B cell (primary cell): ENCODE results near the gene INSIG1. TPM values are rescaled to one million over a fixed set of nuclear protein-coding genes. Genes with fewer than 3 reads are reported as not detected.

Source experiments
- ATAC-seq: fragments of 200-7000 bp; cut with Tn5 transposase; one replicate; pipeline ENCODE4 v1.10.0; 2021; ENCODE audit warnings: low read depth, mild to moderate bottlenecking, moderate number of reproducible peaks, moderate library complexity
- CTCF ChIA-PET: fragments of 350-600 bp; sonication (Branson Sonifier 250); formaldehyde crosslinking; loops from one replicate; lab custom pipeline; 2021; ENCODE audit warnings: antibody characterized with exemption, inconsistent platforms; lab: Charles Lee
- POLR2A ChIA-PET: fragments of 350-600 bp; sonication (Branson Sonifier 250); formaldehyde crosslinking; loops from one replicate; lab custom pipeline; 2021; ENCODE audit warnings: antibody characterized with exemption; lab: Charles Lee
- DNase-seq: peaks from one replicate; pipeline ENCODE4 v3.0.0; 2013
- H2AFZ ChIP-seq: 2 replicates; pipeline ENCODE4 v1.6.1; 2012; ENCODE audit warnings: mild to moderate bottlenecking, low read depth, low read length; ENCODE audit not compliant: insufficient read depth, poor library complexity, severe bottlenecking
- H3K27ac ChIP-seq, 2 donors: 1 replicate in 1 of 2; 2 replicates in 1 of 2; pipeline ENCODE4 v1.5.1; 2012 to 2013; ENCODE audit warnings: low read length in 2 of 2, mild to moderate bottlenecking in 2 of 2, moderate library complexity in 1 of 2
- H3K27me3 ChIP-seq, 4 experiments: fragments of 200-600 bp in 1 of 4; sonication (generic) in 1 of 4; replicated peaks in 1 of 4; 1 replicate in 2 of 4; 2 replicates in 2 of 4; pipeline versions ENCODE4 v1.6.1 to v1.7.0; 2013 to 2016; ENCODE audit warnings: low read length in 3 of 4, mild to moderate bottlenecking in 2 of 4, mixed read lengths in 1 of 4, moderate library complexity in 1 of 4; ENCODE audit not compliant: insufficient read depth in 4 of 4, control insufficient read depth in 3 of 4; ENCODE audit errors: control extremely low read depth in 1 of 4
- H3K36me3 ChIP-seq, 2 experiments: replicated peaks in 1 of 2; 1 replicate in 1 of 2; 2 replicates in 1 of 2; pipeline versions ENCODE4 v1.6.1 to v1.7.1; 2013; ENCODE audit warnings: low read length in 1 of 2; ENCODE audit not compliant: insufficient read depth in 2 of 2, control insufficient read depth in 1 of 2; ENCODE audit errors: control extremely low read depth in 1 of 2, extremely low read depth in 1 of 2
- H3K4me1 ChIP-seq, 2 donors: fragments of 200-600 bp in 1 of 2; sonication (generic) in 1 of 2; 1 replicate in 1 of 2; 2 replicates in 1 of 2; pipeline versions ENCODE4 v1.5.1 to v1.6.1; 2013 to 2017; ENCODE audit warnings: low read length in 2 of 2; ENCODE audit not compliant: control insufficient read depth in 2 of 2, insufficient read depth in 2 of 2
- H3K4me2 ChIP-seq: replicated peaks from 2 replicates; pipeline ENCODE3; 2012; ENCODE audit warnings: mild to moderate bottlenecking, low read depth, low read length; ENCODE audit not compliant: poor library complexity, severe bottlenecking
- H3K4me3 ChIP-seq, 5 experiments: fragments of 200-600 bp in 1 of 5; sonication (generic) in 1 of 5; 1 replicate in 3 of 5; 2 replicates in 2 of 5; pipeline versions ENCODE4 v1.5.1 to v1.7.0; 2011 to 2016; ENCODE audit warnings: low read length in 4 of 5, mild to moderate bottlenecking in 4 of 5, low read depth in 2 of 5, control low read depth in 1 of 5, moderate library complexity in 1 of 5; ENCODE audit not compliant: insufficient read depth in 1 of 5; ENCODE audit errors: control extremely low read depth in 1 of 5, extremely low read depth in 1 of 5
- H3K79me2 ChIP-seq: fragments of 200-600 bp; sonication (generic); one replicate; pipeline ENCODE4 v1.6.0; 2016; ENCODE audit warnings: low read length; ENCODE audit not compliant: control insufficient read depth, insufficient read depth
- H3K9ac ChIP-seq: fragments of 200-600 bp; sonication (generic); 2 replicates; pipeline ENCODE4 v1.6.1; 2017; ENCODE audit warnings: mild to moderate bottlenecking, low read length, moderate library complexity
- H3K9me3 ChIP-seq, 3 donors: one replicate each; pipeline versions ENCODE4 v1.6.1 to v1.7.1; 2013; ENCODE audit warnings: low read length in 2 of 3; ENCODE audit not compliant: control insufficient read depth in 2 of 3, insufficient read depth in 1 of 3; ENCODE audit errors: control extremely low read depth in 1 of 3
- H4K20me1 ChIP-seq: 2 replicates; pipeline ENCODE4 v1.6.0; 2012; ENCODE audit warnings: mild to moderate bottlenecking, low read length; ENCODE audit not compliant: insufficient read depth, control insufficient read depth, poor library complexity, severe bottlenecking
- H3K27ac Mint-ChIP-seq: one replicate; pipeline ENCODE4 v1.8.0; 2021; ENCODE audit warnings: mixed read lengths
- H3K27me3 Mint-ChIP-seq: one replicate; pipeline ENCODE4 v1.8.0; 2021; ENCODE audit warnings: mixed read lengths
- H3K4me1 Mint-ChIP-seq: one replicate; pipeline ENCODE4 v1.8.0; 2021; ENCODE audit warnings: mixed read lengths
- H3K4me3 Mint-ChIP-seq: one replicate; pipeline ENCODE4 v1.8.0; 2021; ENCODE audit warnings: mixed read lengths
- H3K9me3 Mint-ChIP-seq: one replicate; pipeline ENCODE4 v1.8.0; 2022; ENCODE audit warnings: mixed read lengths; ENCODE audit not compliant: insufficient read depth
- CTCF ChIP-seq: fragments of 200-600 bp; IDR thresholded peaks from one replicate; pipeline ENCODE4 v1.8.0; 2022; ENCODE audit warnings: antibody characterized with exemption, mild to moderate bottlenecking
- EZH2 ChIP-seq: IDR thresholded peaks from 2 replicates; pipeline ENCODE4 v1.6.1; 2012; ENCODE audit warnings: borderline replicate concordance, low read depth, mild to moderate bottlenecking, moderate library complexity, low read length; ENCODE audit not compliant: insufficient read depth, poor library complexity, severe bottlenecking
- WGBS: methylation state at CpG from one replicate; pipeline ENCODE4 v1.1.5; 2013; ENCODE audit warnings: missing lambda C conversion rate; ENCODE audit not compliant: insufficient coverage; 5-methylcytosine and 5-hydroxymethylcytosine counted together
- intact Hi-C: fragments of 100-400 bp; cut with micrococcal nuclease; formaldehyde crosslinking; loops from one replicate; pipeline ENCODE4 v1.10.0; 2022
- polyA plus RNA-seq: library from polyadenylated mRNA; depleted of rRNA; stranded (reverse); fragments of >200 nt; gene quantifications from 2 replicates; pipeline ENCODE4 v1.2.3, GENCODE V29; 2012
- total RNA-seq, 2 donors: library from RNA; stranded (reverse); fragments of 120-200 nt in 1 of 2; gene quantifications; 1 replicate in 1 of 2; 2 replicates in 1 of 2; pipeline versions ENCODE4 v1.2.3 to v1.2.4, GENCODE V29; 2013 to 2022

INSIG1 gene
- total and polyA plus RNA-seq, 2 donors (not counting 1 experiment from before 2014, with no cell fraction given): 32.2 to 56.2 TPM

DNA sequence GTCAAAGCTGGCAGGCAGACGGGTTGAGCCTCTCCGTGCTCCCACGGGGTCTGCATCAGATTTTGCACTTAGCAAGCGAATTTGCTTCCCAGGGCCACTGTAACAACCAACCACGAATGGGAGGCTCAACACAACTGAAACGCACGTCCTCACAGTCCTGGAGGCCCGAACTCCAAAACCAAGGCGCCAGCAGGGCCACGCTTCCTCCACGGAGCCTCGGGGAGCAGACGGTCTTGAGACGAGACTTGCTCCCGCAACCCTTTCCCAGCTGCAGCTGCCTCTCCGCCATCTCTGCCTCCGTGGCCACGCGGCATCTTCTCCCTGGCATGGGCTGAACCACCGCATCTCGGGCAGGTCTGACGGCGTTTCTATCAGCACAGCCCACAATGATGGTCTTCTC, 30.2 kb upstream of the INSIG1 start:
- Mint-ChIP-seq H3K4me3 (no peak overlapping the region), H3K9me3 (no peaks in the 10 kb centered on the region), H3K27me3 (peaks cover 6% of the 10 kb centered on the region), H3K4me1 (no peaks in the 10 kb centered on the region), H3K27ac (no peak overlapping the region)
- H4K20me1 ChIP-seq: no peaks in the 10 kb centered on the region
- no peak overlapping the region for H3K27ac ChIP-seq
- no peak overlapping the region for H3K4me2 ChIP-seq
- no peak for ATAC-seq
- H2AFZ ChIP-seq: no peak overlapping the region
- DNase-seq: no peak
- H3K4me3 ChIP-seq: no peak overlapping the region
- no peaks in the 10 kb centered on the region for H3K4me1 ChIP-seq
- TF ChIP-seq CTCF (no peak), EZH2 (no peak)
- intact Hi-C loops: no loop called here
- 95% methylated on average over 23 of the region's 23 CpGs for WGBS
- peaks cover 0 to 7% (median 0%) of the 10 kb centered on the region in 3 donors for H3K9me3 ChIP-seq
- ChIA-PET POLR2A (no interaction called here), CTCF (no interaction called here)
- no peaks in the 10 kb centered on the region for H3K36me3 ChIP-seq
- no peaks in the 10 kb centered on the region for H3K79me2 ChIP-seq
- no peak overlapping the region for H3K9ac ChIP-seq
- H3K27me3 ChIP-seq: peaks cover 0 to 2% (median 1%) of the 10 kb centered on the region in 4 experiments

DNA sequence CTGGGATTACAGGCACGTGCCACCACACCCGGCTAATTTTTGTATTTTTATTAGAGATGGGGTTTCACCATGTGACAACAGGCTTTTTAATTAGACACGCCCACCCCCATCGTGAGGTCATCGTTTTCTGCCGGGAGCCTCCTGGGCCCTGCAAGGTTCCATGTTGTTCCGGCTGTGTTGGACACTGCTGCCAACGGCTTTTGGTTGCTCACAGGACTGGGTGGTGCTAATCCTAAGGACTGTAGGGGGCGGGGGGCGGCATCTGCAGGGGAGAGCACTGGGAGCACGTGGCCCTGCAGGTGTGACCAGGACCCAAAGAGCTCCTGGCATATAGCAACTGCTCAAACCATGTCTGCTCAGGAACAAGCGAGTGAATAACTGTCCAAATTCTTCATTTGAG, 29.5 kb upstream of the INSIG1 start:
- Mint-ChIP-seq H3K4me3 (no peak overlapping the region), H3K27me3 (peaks cover 8% of the 10 kb centered on the region), H3K9me3 (no peaks in the 10 kb centered on the region), H3K27ac (no peak overlapping the region), H3K4me1 (no peaks in the 10 kb centered on the region)
- intact Hi-C loops: no loop called here
- DNase-seq (no peak), ATAC-seq (no peak)
- no peaks in the 10 kb centered on the region for H3K79me2 ChIP-seq
- H3K27ac ChIP-seq: no peak overlapping the region
- H3K27me3 ChIP-seq: peaks cover 0 to 2% (median 1%) of the 10 kb centered on the region in 4 experiments
- H3K9ac ChIP-seq: no peak overlapping the region
- no peak for TF ChIP-seq CTCF
- TF ChIP-seq EZH2: no peak
- no peaks in the 10 kb centered on the region for H3K36me3 ChIP-seq
- no peaks in the 10 kb centered on the region for H3K4me1 ChIP-seq
- no peak overlapping the region for H3K4me2 ChIP-seq
- no peak overlapping the region for H3K4me3 ChIP-seq
- H4K20me1 ChIP-seq: no peaks in the 10 kb centered on the region
- H3K9me3 ChIP-seq: peaks cover 0 to 7% (median 0%) of the 10 kb centered on the region in 3 donors
- POLR2A ChIA-PET: no interaction called here
- CTCF ChIA-PET: no interaction called here
- WGBS: 86% methylated on average over 7 of the region's 12 CpGs
- no peak overlapping the region for H2AFZ ChIP-seq
